SH-SY5Y (cell line): Measurements from ENCODE around the gene FAM228A.

Experiments used
- GATA2 ChIP-seq: IDR thresholded peaks from 2 replicates; pipeline ENCODE4 v1.6.1; 2011; ENCODE audit warnings: mild to moderate bottlenecking, low read depth, low read length
- GATA3 ChIP-seq: IDR thresholded peaks from 2 replicates; pipeline ENCODE4 v1.6.1; 2011; ENCODE audit warnings: low read depth, mild to moderate bottlenecking, low read length, moderate library complexity

GRCh38 chr2:24239553-24239952 is 64.7 kb downstream of the FAM228A start:
- TF ChIP-seq GATA2 (no peak), GATA3 (no peak)
